ENCODE results near the gene DGKD. TPM values are rescaled to one million over a fixed set of nuclear protein-coding genes. Genes with fewer than 3 reads are reported as not detected.
A peak's percentile ranks its signal among the peaks of the same experiment; 100 is the strongest.

The DGKD gene
- total RNA-seq, 6 experiments from 2014 or later: 6.5 to 16.6 (median 14.2) TPM

DNA sequence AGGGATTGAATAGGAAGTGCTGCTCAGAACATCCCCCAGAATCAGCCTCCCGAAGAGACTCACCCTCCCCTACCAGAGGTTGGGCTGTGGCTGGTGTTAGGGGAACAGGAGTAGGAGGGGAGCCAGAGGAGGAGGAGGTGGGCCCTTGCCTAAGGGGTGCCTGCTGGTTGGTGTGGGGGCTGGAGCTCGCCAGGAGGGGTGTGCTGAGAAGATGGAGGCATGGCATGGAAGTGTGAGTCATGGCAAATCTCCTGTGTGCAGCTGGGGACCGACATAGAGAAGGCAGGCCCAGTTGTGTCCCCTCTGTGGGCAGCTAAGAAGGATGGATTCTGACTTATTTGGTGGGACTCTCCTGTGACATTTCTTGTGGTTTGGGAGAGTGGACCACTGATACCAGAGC lies 73.7 kb downstream of the DGKD start:
- no peak overlapping the region for H3K4me3 ChIP-seq
- ATAC-seq: no peak
- no peaks in the 10 kb centered on the region for H3K9me3 ChIP-seq
- intact Hi-C loops (cut with DNase I): no loop called here
- H3K27ac ChIP-seq: no peak overlapping the region
- no peaks in the 10 kb centered on the region for H3K36me3 ChIP-seq
- DNase-seq: no peak
- TF ChIP-seq, protein P1, sequence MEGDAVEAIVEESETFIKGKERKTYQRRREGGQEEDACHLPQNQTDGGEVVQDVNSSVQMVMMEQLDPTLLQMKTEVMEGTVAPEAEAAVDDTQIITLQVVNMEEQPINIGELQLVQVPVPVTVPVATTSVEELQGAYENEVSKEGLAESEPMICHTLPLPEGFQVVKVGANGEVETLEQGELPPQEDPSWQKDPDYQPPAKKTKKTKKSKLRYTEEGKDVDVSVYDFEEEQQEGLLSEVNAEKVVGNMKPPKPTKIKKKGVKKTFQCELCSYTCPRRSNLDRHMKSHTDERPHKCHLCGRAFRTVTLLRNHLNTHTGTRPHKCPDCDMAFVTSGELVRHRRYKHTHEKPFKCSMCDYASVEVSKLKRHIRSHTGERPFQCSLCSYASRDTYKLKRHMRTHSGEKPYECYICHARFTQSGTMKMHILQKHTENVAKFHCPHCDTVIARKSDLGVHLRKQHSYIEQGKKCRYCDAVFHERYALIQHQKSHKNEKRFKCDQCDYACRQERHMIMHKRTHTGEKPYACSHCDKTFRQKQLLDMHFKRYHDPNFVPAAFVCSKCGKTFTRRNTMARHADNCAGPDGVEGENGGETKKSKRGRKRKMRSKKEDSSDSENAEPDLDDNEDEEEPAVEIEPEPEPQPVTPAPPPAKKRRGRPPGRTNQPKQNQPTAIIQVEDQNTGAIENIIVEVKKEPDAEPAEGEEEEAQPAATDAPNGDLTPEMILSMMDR (IDR thresholded peaks at IDR 0.05): no peak
- TF ChIP-seq POLR2A (IDR thresholded peaks at IDR 0.05): no peak
- 63% methylated on average over 2 of the region's 3 CpGs for WGBS (ENCODE audit: insufficient coverage, low coverage, low lambda C conversion rate, missing lambda C conversion rate)
- no peaks in the 10 kb centered on the region for H3K27me3 ChIP-seq
- no peaks in the 10 kb centered on the region for H3K4me1 ChIP-seq

DNA sequence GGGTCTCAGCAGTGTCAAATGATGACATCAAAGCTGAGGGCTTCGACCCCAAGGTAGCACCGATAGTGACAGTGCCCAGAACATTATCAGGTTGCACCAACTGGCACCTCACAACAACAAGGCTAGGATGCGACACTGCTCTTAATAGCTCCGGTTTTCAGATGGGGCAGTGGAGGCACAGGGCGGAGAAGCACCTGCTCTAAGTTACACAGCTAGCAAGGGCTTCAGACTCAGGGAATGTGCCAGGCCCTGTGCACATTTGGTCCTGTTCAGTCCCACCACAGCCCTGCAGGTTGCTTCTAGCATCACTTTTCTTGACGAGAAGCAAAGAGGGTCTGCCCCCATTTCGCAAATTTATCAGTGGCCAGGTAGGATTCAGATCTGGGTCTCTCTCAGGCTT lies 74.1 kb downstream of the DGKD start:
- no peak overlapping the region for H3K4me3 ChIP-seq
- H3K36me3 ChIP-seq: no peaks in the 10 kb centered on the region
- no peaks in the 10 kb centered on the region for H3K4me1 ChIP-seq
- no peak for ATAC-seq
- WGBS (ENCODE audit: insufficient coverage, low coverage, low lambda C conversion rate, missing lambda C conversion rate): 100% methylated on average over 1 of the region's 7 CpGs
- TF ChIP-seq POLR2A (IDR thresholded peaks at IDR 0.05): no peak
- TF ChIP-seq, protein P1 (IDR thresholded peaks at IDR 0.05): no peak
- no peak overlapping the region for H3K27ac ChIP-seq
- no peaks in the 10 kb centered on the region for H3K9me3 ChIP-seq
- H3K27me3 ChIP-seq: no peaks in the 10 kb centered on the region
- intact Hi-C loops (cut with DNase I): no loop called here
- no peak for DNase-seq

DNA sequence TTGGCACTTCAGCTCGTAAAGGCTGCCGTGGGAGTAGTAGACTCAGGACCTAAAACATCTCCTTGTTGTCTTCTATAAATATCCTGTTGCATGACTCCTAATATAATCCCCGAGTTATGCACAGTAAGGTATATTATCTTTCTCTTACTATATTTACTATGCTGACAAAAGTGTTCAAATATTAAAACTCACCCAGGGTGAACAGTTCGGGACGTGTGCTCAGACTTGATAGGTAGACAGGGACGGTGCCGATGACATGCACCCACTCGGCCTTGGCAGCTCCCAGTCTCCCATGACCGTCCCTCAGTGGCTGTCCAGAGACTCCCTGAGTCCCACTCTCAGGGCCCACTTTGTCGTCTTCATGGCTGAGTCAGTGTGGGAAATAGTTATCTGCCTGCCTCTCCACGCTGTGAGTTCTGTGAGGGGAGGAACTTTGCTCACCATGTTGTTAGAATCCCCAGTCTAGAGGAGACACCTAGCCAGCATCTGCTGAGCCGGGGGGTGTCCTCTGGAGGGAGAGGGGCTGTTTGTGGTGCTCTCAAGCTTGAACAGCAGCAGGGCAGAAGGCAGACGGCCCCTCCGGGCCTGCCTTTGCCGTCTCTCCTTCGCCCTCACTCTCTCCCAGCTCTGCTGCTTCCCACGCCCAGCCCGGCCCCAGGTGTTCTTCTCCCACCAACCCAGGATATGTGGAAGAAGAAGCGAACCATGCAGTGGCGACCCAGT lies 75.0 kb downstream of the DGKD start:
- no peak overlapping the region for H3K4me3 ChIP-seq
- H3K36me3 ChIP-seq: no peaks in the 10 kb centered on the region
- no peak for TF ChIP-seq POLR2A (IDR thresholded peaks at IDR 0.05)
- TF ChIP-seq, protein P1 (IDR thresholded peaks at IDR 0.05): no peak
- WGBS (ENCODE audit: insufficient coverage, low coverage, low lambda C conversion rate, missing lambda C conversion rate): 95% methylated on average over 10 of the region's 20 CpGs
- intact Hi-C loops (cut with DNase I): no loop called here
- no peak for DNase-seq
- no peaks in the 10 kb centered on the region for H3K27me3 ChIP-seq
- no peaks in the 10 kb centered on the region for H3K9me3 ChIP-seq
- peak in 1 of 4 donors; percentile 30 for ATAC-seq
- no peaks in the 10 kb centered on the region for H3K4me1 ChIP-seq
- H3K27ac ChIP-seq: no peak overlapping the region

- Histone ChIP-seq H3K4me3 (no peak overlapping the region), H3K9me3 (no peaks in the 10 kb centered on the region), H3K4me1 (no peaks in the 10 kb centered on the region), H3K36me3 (no peaks in the 10 kb centered on the region), H3K27ac (no peak overlapping the region), H3K27me3 (no peaks in the 10 kb centered on the region)
- intact Hi-C loops (cut with DNase I): no loop called here
- no peak for DNase-seq
- ATAC-seq: no peak
- 76% methylated on average over 4 of the region's 4 CpGs for WGBS (ENCODE audit: insufficient coverage, low coverage, low lambda C conversion rate, missing lambda C conversion rate)
- TF ChIP-seq POLR2A (IDR thresholded peaks at IDR 0.05): no peak
- TF ChIP-seq, protein P1 (IDR thresholded peaks at IDR 0.05): no peak
Observed at GRCh38 chr2:233430081-233430480, 75.8 kb downstream of the DGKD start.
